Sciatic nerve (tissue), 2 donors: Measurements from ENCODE around the gene ALDH16A1. TPM values are rescaled to one million over a fixed set of nuclear protein-coding genes. Genes with fewer than 3 reads are reported as not detected.

Experiments used
- ATAC-seq: fragments of 200-7000 bp; cut with Tn5 transposase; one replicate; pipeline ENCODE4 v1.9.1; 2020; ENCODE audit warnings: mild to moderate bottlenecking, moderate library complexity
- DNase-seq: peaks from one replicate; pipeline ENCODE4 v3.0.0-alpha.2; 2020; ENCODE audit warnings: low spot score
- intact Hi-C: fragments of 100-400 bp; cut with DNase I; formaldehyde crosslinking; loops from one replicate; pipeline ENCODE4 v1.14.2; 2022
- total RNA-seq: library from RNA; stranded (reverse); fragmentation: NEBNext Ultra II Directional; extraction: Animal tissue kit (Norgen Biotek cat#: 25700); gene quantifications from one replicate; pipeline ENCODE4 v1.2.1, GENCODE V29; 2021
- donor health status: DM: no; HTN: no; CAD: no.
- donor health status: DM: no; HTN: no; CAD: no.

ALDH16A1 gene
- 23.0 TPM for total RNA-seq

DNA sequence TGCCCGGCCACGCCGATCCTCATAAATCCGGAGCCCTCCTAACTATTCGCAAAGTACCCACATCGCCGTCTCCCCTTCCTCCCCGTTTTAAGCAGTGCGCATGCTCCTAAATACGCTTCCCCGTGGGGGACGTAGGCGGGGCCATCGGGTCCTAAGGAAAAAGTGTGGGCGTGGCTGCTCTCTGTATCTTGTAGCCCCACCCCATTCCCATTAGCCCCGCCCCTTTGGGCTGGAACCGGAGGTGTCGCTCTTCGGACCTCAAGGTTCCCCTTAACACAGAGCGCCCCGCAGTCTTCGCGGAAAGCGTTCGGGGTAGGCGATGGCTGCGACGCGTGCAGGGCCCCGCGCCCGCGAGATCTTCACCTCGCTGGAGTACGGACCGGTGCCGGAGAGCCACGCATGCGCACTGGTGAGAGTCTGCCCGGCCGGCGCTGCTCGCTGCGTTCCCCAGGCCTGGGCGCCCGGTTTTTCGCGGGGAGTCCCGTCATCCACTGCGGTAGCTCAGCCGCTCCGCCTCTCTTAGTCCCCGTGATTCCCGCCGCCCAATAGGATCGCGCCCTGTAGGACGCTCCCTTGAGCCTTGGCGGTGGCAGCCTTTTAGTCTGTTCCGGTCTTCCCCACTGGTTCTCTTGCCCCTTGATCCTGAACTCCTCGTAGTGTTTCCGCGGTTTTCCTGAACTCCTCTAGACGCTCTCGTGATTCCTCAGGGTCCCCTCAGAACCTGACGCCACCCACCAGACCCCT is at the start of gene ALDH16A1:
ALDH16A1 (plus strand) TSS at position 213 of the 744 bp plus-strand sequence; CDS start at position 320, 107 bp downstream.
- peak; percentile 93 for ATAC-seq
- intact Hi-C loops, result loop anchor here (5.0 kb wide), 2 partner anchors 214 to 1911 kb away; partner anchors contain the start of genes BCL2L12 and IRF3

GRCh38 chr19:49403404-49404187 is 49.4 kb upstream of the ALDH16A1 start:
- ATAC-seq (no peak), DNase-seq (no peak)
- intact Hi-C loops, result no loop called here

More for the DNA sequence above, at the start of gene ALDH16A1:
- DNase-seq, result peak; percentile 98

- DNase-seq (no peak), ATAC-seq (no peak)
- intact Hi-C loops, result no loop called here
These were observed 45.9 kb upstream of the ALDH16A1 start for GRCh38 chr19:49407079-49407478.

GRCh38 chr19:49407482-49408015 is 45.5 kb upstream of the ALDH16A1 start:
- ATAC-seq (no peak), DNase-seq (no peak)
- intact Hi-C loops, result no loop called here

DNA sequence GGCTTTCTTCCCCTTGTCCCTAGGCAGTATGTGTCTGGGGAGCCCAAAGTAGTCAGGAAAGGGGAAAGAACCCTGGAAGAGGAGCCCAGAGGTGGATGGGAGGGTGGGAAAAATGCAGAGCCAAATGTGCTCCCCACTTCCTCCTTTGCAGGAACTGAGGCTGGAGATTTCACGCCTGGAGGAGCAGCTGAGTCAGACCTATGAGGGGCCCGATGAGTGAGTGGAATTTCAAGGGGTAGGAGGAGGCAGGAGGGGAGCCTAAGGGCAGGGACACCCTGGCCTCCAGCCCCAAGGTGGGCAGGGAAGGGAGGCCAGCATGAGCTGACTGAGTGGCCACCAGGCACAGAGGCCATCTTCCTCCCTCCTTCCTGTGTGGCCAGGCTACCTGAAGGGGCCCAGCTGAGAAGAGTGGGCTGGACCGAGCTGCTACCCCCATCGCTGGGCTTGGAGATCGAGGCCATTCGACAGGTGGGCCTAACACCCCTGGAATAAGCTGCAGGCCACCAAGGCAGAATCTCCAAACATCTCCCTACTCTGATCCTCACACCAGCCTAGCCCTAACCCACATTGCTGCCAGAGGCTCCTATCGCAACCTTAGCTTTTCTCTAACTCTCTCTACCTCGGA is 44.1 kb upstream of the ALDH16A1 start:
- no peak for DNase-seq
- intact Hi-C loops, result no loop called here
- no peak for ATAC-seq

- intact Hi-C loops, result no loop called here
- ATAC-seq (no peak), DNase-seq (no peak)
These were observed 43.5 kb upstream of the ALDH16A1 start for GRCh38 chr19:49409441-49410029.

- DNase-seq (no peak), ATAC-seq (no peak)
- intact Hi-C loops, result no loop called here
These were observed 41.2 kb upstream of the ALDH16A1 start for GRCh38 chr19:49411681-49412326.

GRCh38 chr19:49413348-49413747 is 39.7 kb upstream of the ALDH16A1 start:
- no peak for ATAC-seq

GRCh38 chr19:49414256-49414655 is 38.8 kb upstream of the ALDH16A1 start:
- no peak for DNase-seq
- intact Hi-C loops, result no loop called here
- ATAC-seq, result no peak

More at GRCh38 chr19:49413348-49413747, 39.7 kb upstream of the ALDH16A1 start:
- intact Hi-C loops, result no loop called here
- no peak for DNase-seq

DNA sequence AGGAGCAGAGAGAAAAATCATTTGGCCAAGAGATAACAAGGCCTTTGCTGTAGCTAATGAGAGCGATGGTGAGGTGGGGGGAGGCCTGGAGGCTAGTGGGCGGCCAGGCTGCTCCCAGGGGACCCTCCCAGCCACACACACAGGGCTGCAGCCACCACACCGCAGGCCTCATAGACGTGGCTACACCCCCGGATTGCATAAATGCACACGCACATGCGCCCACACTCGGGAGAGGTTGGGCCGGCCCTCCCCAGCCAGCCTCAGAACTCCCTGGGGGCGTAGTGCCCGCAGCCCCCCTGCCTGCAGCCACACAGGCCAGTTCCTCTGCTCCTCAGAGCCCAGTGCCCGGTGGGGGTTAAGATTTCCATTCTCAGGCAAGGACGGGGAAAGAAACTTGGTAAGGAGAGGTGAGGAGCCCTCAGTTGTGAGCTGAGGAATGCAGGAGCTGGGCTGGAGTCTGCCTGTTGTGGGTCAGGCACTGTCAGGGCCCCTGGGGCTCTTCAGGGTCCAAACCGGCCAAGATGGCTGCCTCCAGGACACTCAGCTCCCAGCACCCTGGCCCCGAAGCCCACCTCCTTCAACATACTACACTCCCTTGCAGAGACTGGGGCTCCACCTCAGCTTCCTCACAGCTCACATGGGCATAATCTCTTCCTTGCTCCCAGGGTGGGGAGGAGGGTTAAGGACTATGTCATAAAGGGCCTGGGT is 37.8 kb upstream of the ALDH16A1 start:
- DNase-seq (no peak), ATAC-seq (peak; percentile 43)
- intact Hi-C loops, result no loop called here

GRCh38 chr19:49415810-49416200 is 37.2 kb upstream of the ALDH16A1 start:
- ATAC-seq (no peak), DNase-seq (no peak)
- intact Hi-C loops, result no loop called here

GRCh38 chr19:49417088-49417487 is 35.9 kb upstream of the ALDH16A1 start:
- ATAC-seq, result no peak
- intact Hi-C loops, result no loop called here

GRCh38 chr19:49418511-49418910 is 34.5 kb upstream of the ALDH16A1 start:
- ATAC-seq (no peak), DNase-seq (no peak)
- intact Hi-C loops, result no loop called here

More at GRCh38 chr19:49417088-49417487, 35.9 kb upstream of the ALDH16A1 start:
- DNase-seq, result no peak

DNA sequence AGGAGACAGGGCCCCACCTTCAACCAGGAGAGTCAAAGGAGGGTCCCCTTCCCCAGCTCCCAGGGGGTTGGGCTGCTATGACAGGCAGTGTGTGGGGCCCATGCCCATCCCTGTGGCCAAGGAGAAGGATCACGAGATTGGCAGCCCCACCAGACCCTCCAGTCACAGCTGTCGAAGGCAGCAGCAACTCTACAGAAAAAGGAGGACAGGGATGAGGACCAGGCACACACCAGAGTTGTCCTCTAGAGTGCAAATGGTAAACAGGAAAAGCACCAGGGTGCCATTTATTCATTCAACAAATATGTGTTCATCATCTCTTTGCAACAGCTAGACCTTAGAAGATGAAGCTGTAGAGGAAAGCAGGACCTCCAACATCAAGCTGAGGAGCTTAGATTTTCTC is 33.9 kb upstream of the ALDH16A1 start:
- intact Hi-C loops, result no loop called here
- DNase-seq, result no peak
- ATAC-seq, result no peak

GRCh38 chr19:49420227-49420626 is 32.8 kb upstream of the ALDH16A1 start:
- intact Hi-C loops, result no loop called here
- DNase-seq (no peak), ATAC-seq (no peak)

- intact Hi-C loops, result no loop called here
- ATAC-seq, result peak; percentile 80
- DNase-seq, result peak; percentile 77
These were observed 31.8 kb upstream of the ALDH16A1 start for GRCh38 chr19:49421039-49421877.

GRCh38 chr19:49421878-49422202 is 31.2 kb upstream of the ALDH16A1 start:
- intact Hi-C loops, result no loop called here
- ATAC-seq (no peak), DNase-seq (no peak)
